RPMI7951 (cell line): ENCODE data around the gene PBX1. TPM values are rescaled to one million over a fixed set of nuclear protein-coding genes. Genes with fewer than 3 reads are reported as not detected.
A peak's percentile ranks its signal among the peaks of the same experiment; 100 is the strongest.

Experiments
- DNase-seq: peaks from one replicate; pipeline ENCODE4 v3.0.0-alpha.2; 2012; ENCODE audit warnings: low read depth
- total RNA-seq: library from RNA; depleted of rRNA; stranded (reverse); fragments of >200 nt; shearing (Covaris generic); gene quantifications from 2 replicates; pipeline ENCODE4 v1.2.3, GENCODE V29; 2014

Gene PBX1
- total RNA-seq, 1 experiment from 2014 or later, result 2.4 TPM

DNA sequence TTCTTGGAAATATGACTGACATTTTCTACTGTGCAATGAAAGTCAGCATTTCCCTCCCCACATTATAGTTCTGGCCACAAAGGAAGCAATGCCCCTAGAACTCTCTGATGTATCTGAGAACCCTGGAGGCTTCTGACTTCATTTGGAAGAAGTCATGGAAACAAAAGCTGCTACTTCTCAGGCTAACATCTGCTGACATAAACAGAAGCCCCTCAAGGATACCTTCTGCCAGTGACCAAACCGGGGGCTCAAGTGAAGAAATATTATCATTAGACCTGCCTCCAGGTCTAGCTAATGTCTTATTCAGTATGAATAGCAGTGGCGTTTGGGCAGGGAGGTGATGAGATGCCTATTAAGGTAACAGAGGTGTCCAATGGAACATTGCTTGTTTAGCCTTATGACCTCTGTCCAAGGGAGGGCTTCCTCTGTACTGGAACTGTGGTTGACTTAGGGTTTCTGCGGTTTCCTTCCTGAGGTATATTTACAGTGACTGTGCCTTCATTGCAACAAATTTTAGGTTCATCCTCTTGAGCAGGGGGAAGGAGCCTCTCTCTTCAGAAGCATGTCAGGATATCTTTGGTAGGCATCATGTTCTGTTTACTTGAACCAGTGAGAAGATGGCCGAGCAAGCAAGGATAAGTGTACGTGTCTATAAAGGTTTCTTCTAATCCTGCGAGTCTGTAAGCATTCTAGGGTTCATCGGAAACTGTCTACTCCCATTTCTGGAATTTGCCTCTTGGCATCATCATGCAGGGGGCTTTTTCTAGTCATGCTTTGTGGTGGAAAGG lies 161.7 kb downstream of the PBX1 start:
- DNase-seq, result peak; percentile 59

DNA sequence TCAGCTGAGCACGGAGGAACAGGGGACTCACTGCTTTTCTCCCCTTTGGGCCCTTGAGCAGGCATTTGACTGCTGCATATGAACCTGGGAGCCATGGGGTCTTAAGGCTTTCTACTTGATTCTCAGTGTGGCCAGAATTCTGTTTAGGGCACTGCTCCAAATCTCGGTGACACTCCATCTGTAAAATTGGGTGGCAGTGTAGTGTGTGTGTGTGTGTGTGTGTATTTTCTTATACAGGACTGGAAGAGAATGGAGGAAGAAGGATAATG lies 162.2 kb downstream of the PBX1 start:
- DNase-seq, result no peak

- DNase-seq, result no peak
Observed at GRCh38 chr1:164723296-164723798, 164.4 kb downstream of the PBX1 start.

GRCh38 chr1:164725401-164725800 lies 166.4 kb downstream of the PBX1 start:
- peak; percentile 64 for DNase-seq

GRCh38 chr1:164726235-164726634 lies 167.3 kb downstream of the PBX1 start:
- DNase-seq, result peak; percentile 71

GRCh38 chr1:164728719-164729118 lies 169.7 kb downstream of the PBX1 start:
- peak; percentile 68 for DNase-seq

DNA sequence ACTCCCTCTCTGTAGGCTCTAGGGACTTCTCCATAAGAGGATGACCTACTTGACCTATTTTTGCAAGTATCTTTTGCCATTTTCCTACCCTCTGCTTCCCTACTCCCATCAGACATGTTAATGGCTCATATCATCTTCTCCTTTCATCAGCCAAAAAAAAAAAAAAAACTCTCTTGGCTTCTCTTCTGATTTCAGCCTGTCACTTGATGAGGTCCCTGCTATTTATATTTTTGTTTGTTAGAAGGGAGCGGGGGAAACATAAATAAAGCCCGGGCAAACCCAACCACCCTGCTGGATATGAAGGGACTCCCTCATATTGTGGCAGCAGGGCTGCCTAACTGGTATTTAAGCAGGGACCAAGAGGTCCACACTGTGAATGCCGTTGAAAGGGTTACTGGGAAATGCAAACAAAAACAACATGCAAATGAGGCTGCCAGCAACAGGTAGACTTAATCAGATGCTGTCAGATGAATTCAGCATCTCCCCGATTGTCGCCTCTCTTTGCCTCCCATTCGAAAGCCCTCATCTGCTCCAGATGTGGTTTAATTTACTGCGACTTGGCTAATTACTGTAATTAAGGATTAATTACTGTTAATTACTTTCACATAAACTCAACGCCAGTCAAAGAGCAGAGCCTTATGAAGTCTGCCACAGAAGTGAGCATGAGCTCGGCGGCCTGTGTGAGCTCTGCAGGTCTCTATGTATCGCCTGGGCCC lies 172.3 kb downstream of the PBX1 start:
- no peak for DNase-seq

GRCh38 chr1:164733070-164733469 lies 174.1 kb downstream of the PBX1 start:
- peak; percentile 76 for DNase-seq

DNA sequence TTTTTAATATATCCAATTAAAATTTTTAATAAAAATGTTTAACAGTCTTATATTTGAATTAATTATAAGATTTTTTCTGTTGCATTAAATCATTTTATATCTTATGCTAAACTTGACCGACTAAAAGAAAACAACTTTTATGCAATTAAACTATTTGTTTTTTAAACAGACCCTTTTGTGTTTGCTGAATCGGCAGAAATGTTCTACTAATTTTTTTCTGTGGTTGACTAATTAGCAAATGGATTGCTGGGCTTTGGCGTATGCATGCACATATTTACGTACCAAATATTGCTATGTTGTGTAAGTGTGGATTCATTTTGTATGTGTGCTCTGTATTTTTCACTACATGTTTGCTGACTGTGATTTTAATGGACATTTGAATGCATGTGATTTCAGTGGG lies 174.8 kb downstream of the PBX1 start:
- DNase-seq, result no peak

DNA sequence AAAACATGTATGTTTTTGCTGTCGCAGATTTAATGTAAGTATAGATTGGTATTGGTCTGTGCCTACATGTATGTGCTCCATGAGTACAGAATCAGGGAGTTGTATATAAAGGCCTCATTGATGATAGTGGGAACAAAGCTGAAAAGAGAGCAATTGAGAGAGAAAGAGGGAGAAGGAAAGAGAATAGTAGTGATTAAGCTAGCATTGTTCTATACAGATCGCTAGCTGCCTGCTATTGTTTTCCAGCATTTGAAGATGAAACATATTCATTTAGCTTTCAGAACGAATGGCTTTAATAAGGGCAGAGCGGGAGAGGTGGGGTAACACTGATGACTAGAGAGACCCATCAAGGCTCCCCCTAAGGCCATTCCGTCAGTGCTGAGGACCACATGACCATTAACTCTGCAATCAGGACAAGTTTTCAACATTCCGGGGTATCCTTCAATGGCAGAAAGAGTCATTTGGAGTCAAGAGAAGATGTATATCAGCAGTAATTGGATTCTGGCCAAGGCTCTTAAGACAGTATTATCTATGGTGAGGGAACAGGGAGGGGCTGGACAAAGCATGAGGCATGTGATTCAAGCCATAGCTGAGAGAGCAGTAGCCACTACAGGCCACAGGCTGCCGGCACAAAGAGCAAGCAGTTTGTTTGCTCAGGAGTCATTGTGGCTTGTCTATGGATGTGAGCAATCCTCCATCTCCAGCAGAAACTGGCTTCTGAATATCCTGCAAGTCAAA lies 176.5 kb downstream of the PBX1 start:
- DNase-seq, result peak; percentile 85

DNA sequence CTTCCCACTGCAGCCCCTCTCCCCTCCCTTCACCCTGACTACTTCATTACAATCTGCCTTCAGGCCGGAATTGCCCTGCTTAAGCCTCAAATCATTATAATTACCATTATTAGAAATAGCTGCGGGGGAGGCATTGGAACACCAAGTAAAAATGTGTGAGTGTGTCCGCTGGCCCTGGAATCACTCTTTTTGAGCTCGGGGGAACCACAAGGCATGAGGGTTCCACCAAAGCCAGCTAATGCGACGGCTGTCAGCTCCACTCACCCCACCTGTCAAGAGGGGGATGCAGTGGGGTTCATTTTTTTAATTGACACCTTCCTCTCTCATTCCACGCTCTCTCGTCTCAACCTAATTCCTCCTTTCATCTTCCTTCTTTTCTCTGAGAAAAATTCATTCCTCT lies 177.2 kb downstream of the PBX1 start:
- DNase-seq, result no peak

GRCh38 chr1:164739189-164739588 lies 180.2 kb downstream of the PBX1 start:
- DNase-seq, result no peak

GRCh38 chr1:164740000-164740526 lies 181.1 kb downstream of the PBX1 start:
- no peak for DNase-seq

DNA sequence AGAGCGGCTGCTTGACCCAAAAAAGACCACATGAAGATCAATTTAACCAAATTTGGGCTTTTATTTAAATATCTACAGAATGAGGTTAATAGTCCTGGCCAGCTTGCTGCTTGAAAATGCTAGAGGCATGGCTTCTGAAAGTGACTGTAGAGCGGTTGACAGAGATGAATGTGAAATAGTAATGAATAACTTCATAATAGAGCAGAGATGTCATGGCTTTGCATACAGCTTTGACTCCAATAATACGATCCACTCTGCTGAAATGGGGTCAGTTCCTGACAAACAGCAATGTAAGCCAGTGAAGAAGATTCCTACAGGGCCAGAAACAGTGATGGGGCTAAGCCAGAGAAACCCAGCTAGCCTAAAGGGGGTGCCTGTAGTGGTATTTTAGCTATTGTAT lies 183.8 kb downstream of the PBX1 start:
- no peak for DNase-seq

DNA sequence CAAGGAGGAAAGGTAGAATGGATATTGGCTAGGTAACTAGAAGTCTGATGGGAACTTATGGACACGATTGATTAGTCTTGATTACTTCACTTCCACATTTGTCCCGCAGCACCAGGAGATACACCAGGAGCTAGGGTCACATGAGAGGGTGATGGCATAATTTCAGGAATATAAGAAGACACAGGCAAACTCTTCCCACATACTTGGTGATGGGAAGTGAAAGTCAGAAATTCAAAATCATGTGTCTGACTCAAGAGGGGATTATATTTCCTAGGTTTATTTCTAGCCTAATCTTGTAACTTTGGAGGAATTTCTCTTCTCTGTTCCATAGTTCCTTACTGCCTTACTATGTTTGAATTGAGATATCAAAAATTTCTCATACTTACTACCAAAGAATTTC lies 185.0 kb downstream of the PBX1 start:
- no peak for DNase-seq

DNA sequence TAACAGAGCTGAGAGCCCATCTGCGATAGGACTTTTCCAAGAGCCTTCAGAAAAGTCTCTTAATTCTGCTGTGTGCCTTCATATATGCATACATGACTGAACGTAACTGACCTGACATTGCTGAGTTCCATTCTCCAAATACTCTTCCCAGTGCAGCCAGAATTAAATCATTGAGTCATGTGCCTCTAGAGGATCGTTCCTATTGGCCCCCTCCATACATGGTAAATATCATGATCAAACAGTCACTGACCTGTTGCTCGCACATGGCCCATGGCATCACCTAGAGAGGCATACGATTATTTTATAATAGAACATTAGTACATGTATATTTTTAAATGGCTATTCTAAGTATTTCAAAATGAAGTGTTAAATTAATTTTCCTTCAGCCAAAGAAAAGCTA lies 186.8 kb downstream of the PBX1 start:
- no peak for DNase-seq

GRCh38 chr1:164746632-164747031 lies 187.6 kb downstream of the PBX1 start:
- DNase-seq, result no peak

- peak; percentile 92 for DNase-seq
Observed at GRCh38 chr1:164748253-164748899, 189.4 kb downstream of the PBX1 start.

- DNase-seq, result peak; percentile 45
Observed at GRCh38 chr1:164753521-164754077, 194.6 kb downstream of the PBX1 start.

DNA sequence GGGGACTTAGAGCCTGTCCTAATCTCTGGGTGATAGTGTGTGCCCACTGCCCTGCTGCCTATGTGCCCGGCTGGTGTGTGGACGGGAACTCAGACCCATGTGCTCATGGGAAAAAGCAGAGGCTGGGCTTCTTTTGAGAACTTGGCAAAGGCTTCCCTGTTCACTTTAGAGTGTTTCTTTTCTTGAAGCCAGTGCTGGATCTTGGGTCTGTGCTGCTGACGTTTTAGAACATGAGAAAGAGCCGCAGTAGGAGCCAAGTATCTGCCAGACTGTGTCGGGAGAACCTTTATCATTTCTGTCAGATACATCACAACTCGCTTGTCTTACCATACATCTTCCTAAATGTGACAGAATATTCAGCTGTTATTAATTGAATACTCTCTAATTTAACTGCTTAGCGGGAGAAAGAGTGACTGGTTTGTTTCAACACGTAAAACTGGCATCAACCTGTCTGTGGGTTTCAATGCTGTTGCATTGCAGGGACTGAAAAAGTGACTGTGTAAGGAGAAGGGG lies 195.2 kb downstream of the PBX1 start:
- DNase-seq, result no peak

- peak; percentile 45 for DNase-seq
Observed at GRCh38 chr1:164755690-164756089, 196.7 kb downstream of the PBX1 start.
